Skin epidermis (tissue), 12 donors: ENCODE measurements around the gene UCKL1.
"Not testable (repeated sequence)": the region's sequence is repeated elsewhere in the genome, so short reads cannot be mapped to it uniquely, and the experiment has no call there.

Experiments used
- H3K27ac ChIP-seq, 21 experiments: fragments of 200-600 bp; sonication (generic) in 11 of 21; one replicate each; pipeline ENCODE4 v1.5.0; 2020; ENCODE audit warnings: mild to moderate bottlenecking in 3 of 21, inconsistent platforms in 2 of 21, moderate library complexity in 2 of 21
- H3K4me3 ChIP-seq, 7 experiments: fragments of 200-600 bp; sonication (generic) in 2 of 7; one replicate each; pipeline ENCODE4 v1.5.0; 2020; ENCODE audit warnings: inconsistent platforms in 2 of 7, mild to moderate bottlenecking in 2 of 7, moderate library complexity in 1 of 7

Gene UCKL1

GRCh38 chr20:63955827-63956663 is at the start of gene UCKL1:
TSS of gene UCKL1 (minus strand) at chr20:63956416. CDS start at chr20:63956372, 44 bp downstream.
- Histone ChIP-seq H3K4me3 (peak within 1 kb of the TSS; percentile 72 to 93 (median 79)), H3K27ac (peak within 1 kb of the TSS; percentile 80 to 98 (median 94))

- no peak overlapping the region for H3K4me3 ChIP-seq
- no peak overlapping the region for H3K27ac ChIP-seq
These were observed 49.2 kb upstream of the UCKL1 start for GRCh38 chr20:64005394-64005793.

- H3K4me3 ChIP-seq, result no peak overlapping the region
- peak overlapping the region in 2 of 21 experiments; percentile 0 to 28 for H3K27ac ChIP-seq
These were observed 47.9 kb upstream of the UCKL1 start for GRCh38 chr20:64003960-64004725.

- no peak overlapping the region for H3K4me3 ChIP-seq
- no peak overlapping the region for H3K27ac ChIP-seq
These were observed 45.4 kb upstream of the UCKL1 start for GRCh38 chr20:64001607-64002011.

GRCh38 chr20:64000906-64001305 is 44.7 kb upstream of the UCKL1 start:
- no peak overlapping the region for H3K4me3 ChIP-seq
- H3K27ac ChIP-seq, result no peak overlapping the region

- no peak overlapping the region for H3K27ac ChIP-seq
- no peak overlapping the region for H3K4me3 ChIP-seq
These were observed 26.7 kb upstream of the UCKL1 start for GRCh38 chr20:63982937-63983336.

- Histone ChIP-seq H3K27ac (peak within 1 kb of the TSS; percentile 49 to 97 (median 91)), H3K4me3 (peak within 1 kb of the TSS; percentile 55 to 96 (median 88))
These were observed 24.9 kb upstream of the UCKL1 start, which contains the start of gene PRPF6 for GRCh38 chr20:63980806-63981728. TSS of gene PRPF6 (plus strand) at chr20:63981132. CDS start at chr20:63981246, 114 bp downstream.

GRCh38 chr20:63980317-63980805 is 24.1 kb upstream of the UCKL1 start:
- Histone ChIP-seq H3K4me3 (peak overlapping the region; percentile 55 to 96 (median 88)), H3K27ac (peak overlapping the region; percentile 49 to 97 (median 91))

GRCh38 chr20:63979557-63980316 is 23.5 kb upstream of the UCKL1 start, which contains the start of gene SAMD10:
TSS of gene SAMD10 (minus strand) at chr20:63979642. CDS start at chr20:63979467, 175 bp downstream.
- Histone ChIP-seq H3K4me3 (peak within 1 kb of the TSS; percentile 55 to 96 (median 88)), H3K27ac (peak within 1 kb of the TSS; percentile 69 to 97 (median 91))

- H3K27ac ChIP-seq, result peak overlapping the region; percentile 69 to 97 (median 87)
These were observed 23.0 kb upstream of the UCKL1 start for GRCh38 chr20:63979229-63979556.

GRCh38 chr20:63978319-63979228 is 22.4 kb upstream of the UCKL1 start:
- Histone ChIP-seq H3K27ac (peak overlapping the region; percentile 69 to 97 (median 87)), H3K4me3 (peak overlapping the region; percentile 34 to 96 (median 64))

More at GRCh38 chr20:63979229-63979556, 23.0 kb upstream of the UCKL1 start:
- peak overlapping the region; percentile 34 to 96 (median 64) for H3K4me3 ChIP-seq

GRCh38 chr20:63977739-63978276 is 21.6 kb upstream of the UCKL1 start:
- H3K27ac ChIP-seq, result peak overlapping the region in 15 of 21 experiments; percentile 0 to 97 (median 87)
- no peak overlapping the region for H3K4me3 ChIP-seq

- H3K27ac ChIP-seq, result peak overlapping the region in 7 of 21 experiments; percentile 0 to 97 (median 82)
These were observed 20.9 kb upstream of the UCKL1 start for GRCh38 chr20:63976980-63977738.

GRCh38 chr20:63976511-63976910 is 20.3 kb upstream of the UCKL1 start:
- H3K27ac ChIP-seq, H3K4me3 ChIP-seq: not testable (repeated sequence)

More at GRCh38 chr20:63976980-63977738, 20.9 kb upstream of the UCKL1 start:
- no peak overlapping the region for H3K4me3 ChIP-seq

GRCh38 chr20:63974402-63975200 is 18.4 kb upstream of the UCKL1 start:
- Histone ChIP-seq H3K27ac (no peak overlapping the region), H3K4me3 (no peak overlapping the region)
